GM18861 (cell line): Measurements from ENCODE around the gene LRBA.
"Not testable (repeated sequence)": the region's sequence is repeated elsewhere in the genome, so short reads cannot be mapped to it uniquely, and the experiment has no call there.

Experiments used
- ATAC-seq: cut with Tn5 transposase; IDR thresholded peaks from one replicate; pipeline ENCODE4 v1.9.1; 2021; ENCODE audit not compliant: unreplicated experiment

LRBA gene

DNA sequence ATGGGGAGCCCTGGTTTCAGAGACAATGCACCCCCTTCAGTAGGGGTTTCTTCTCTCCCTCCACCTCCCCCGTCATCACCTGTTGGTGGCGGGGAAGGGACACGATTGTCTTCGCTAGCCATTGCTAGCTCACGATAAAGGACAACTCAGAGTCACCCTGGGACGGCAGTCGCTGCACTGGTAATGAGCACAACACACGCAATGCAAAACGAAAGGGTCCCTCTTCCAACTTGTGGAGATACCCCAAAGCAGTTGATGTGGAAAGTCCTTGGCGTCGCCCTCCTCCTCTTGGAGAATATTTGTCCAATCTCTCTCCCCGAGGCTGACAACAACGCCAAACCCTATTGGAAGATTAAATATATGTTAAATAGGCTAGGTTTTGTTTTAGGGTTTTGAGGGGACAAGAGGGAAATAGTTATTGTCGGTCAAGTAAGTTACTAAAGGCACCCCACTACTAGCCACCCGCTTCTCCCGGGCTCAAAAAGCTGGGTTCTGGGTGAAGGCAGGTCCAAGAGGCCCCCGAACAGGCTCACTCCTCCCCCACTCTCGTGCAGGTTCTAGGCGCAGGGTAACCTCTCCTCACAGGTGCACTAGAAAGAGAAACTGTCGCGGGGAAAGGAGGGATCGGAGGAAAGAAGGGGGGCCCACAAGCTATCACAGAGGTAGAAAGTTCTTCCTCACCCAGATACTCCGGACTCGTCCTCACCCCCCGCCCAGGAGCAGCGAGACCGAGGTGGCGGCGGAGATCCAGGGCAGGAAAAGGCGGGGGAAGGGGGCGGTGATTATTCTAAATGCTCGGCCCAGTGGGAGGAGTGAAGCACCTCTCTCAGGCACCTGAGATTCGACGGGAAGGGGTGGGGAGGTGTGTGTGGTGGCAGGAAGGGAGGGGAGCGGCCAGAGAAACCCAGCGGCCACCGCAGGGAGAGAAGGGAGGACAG lies at the start of gene LRBA:
TSS of gene LRBA (minus strand) at position 764 of the 938 bp plus-strand sequence. CDS start at position 122, 642 bp downstream.
- ATAC-seq, result peak; percentile 38

DNA sequence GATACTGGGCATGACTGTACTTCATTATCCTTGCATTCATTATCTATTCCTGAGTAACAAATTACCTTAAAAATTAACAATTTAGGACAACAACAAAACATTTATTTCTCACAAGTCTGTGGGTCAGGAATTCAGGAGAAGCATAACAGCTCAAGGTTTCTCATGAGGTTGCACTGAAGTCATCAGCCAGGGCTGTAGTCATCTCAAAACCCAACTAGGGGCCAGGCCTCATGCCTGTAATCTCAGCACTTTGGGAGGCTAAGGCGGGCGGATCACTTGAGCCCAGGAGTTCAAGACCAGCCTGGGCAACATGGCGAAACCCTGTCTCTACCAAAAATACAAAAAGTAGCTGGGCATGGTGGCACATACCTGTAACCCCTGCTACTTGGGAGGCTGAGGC lies 48.1 kb upstream of the LRBA start:
- not testable (repeated sequence) for ATAC-seq

DNA sequence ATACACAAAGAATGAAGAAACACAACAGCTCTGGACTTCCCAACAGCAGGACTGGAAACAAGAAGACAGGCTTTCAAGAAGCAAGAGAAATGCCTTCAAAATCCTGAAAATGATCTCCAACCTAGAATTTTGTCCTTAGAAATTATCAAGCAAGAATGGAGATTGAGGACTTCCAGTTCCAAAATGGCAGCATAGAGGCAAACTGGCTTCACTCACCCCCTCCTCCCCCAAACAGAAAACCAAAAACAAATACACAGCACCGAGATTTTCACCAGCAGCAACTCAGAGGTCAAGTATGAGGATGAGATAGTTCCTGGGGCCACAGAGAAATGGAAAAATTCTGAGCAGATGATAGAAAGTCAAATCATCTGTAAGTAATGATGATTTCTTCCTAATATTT lies 40.5 kb upstream of the LRBA start:
- ATAC-seq, result no peak

DNA sequence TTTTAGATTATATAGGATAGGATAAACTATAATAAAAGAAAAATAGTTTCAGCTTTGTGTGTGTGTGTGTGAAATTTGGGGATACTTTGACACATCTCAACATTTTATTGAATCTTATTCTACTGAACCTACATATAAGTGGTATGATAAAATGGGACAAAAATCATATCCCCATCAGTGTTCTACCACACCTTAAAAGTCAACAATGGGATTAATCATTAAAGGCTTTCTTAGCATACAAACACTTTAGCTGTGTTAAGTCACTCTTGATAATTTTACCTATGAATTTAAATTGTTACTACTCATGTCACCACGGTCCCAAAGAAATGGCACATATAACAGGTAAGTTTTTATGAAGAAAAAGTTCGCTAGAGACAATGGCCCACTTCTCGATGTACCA lies 37.7 kb upstream of the LRBA start:
- ATAC-seq, result peak; percentile 15

DNA sequence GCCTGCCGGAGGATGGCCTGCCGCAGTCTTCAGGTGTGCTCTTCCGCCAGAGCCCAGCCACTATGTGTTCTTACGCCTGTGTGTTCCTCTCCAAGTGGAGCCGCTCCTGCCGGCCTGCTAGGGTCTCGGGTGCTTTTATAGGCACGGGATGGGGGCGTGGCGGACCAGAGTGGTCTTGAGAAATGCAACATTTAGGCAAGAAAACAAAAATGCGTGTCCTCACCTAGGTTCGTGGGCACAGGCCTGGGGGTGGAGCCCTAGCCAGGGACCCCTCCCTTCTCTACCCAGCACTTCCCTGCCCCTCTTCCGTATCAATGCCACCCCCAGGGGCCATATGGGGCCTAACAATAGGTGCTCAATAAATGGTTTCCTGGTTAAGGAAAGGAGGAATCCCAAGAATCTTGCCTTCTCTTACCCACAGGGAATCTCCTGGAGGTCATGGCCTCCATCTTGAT lies 34.4 kb upstream of the LRBA start:
- no peak for ATAC-seq

DNA sequence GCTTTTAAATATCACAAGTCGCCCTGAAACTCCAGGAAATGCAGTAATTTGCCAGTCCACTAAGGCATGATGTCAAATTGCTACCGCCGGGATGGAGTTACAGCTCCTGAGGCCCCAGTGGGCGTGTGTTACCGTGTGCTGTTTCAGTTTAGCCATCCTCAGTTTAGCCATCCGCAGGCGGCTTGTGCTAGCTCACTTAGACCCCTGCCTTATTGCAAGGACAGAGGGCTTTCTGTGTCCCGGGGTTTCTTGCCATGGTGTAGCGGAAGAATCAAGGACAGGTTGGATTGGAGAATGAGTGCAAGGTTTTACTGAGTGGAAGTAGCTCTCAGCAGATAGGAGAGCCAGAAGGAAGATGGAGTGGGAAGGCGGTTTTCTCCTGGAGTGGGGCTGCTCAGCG lies 33.8 kb upstream of the LRBA start:
- no peak for ATAC-seq

GRCh38 chr4:151046609-151047008 lies 31.5 kb upstream of the LRBA start:
- no peak for ATAC-seq

DNA sequence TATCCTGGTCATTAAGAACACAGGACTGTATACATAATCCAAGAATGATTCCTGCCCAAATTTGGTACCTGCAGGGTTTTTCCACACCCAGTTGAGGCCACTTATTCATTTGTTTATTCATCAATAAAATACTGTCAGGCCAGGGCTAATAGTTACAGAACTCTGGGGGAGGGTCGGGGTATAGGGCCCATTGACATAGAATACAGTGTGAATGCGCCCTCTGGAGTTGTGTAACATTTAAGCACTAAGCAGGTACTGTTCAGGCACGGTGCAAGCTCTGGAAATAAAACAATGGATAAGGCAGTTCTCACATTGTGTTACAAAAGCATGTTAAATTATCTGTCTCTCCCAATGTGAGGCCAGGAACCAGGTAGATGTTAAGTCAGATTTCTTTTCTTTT lies 30.8 kb upstream of the LRBA start:
- no peak for ATAC-seq

- ATAC-seq, result no peak
These were observed 28.9 kb upstream of the LRBA start for GRCh38 chr4:151043803-151044515.

DNA sequence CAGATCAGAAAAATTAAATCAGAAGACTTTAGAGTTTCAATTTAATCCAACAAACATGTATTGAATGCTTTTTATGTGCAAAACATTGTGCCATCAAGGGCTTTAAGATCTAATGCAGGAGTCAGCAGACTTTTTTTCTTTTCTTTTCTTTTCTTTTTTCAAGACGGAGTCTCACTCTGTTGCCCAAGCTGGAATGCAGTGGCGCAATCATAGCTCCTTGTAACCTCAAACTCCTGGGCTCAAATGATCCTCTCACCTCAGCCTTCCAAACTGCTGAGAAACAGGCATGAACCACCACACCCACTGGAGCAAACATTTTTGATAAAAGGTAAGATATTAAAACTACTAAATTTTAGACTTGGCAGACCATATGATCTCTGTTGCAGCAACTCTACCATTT lies 24.6 kb upstream of the LRBA start:
- no peak for ATAC-seq

DNA sequence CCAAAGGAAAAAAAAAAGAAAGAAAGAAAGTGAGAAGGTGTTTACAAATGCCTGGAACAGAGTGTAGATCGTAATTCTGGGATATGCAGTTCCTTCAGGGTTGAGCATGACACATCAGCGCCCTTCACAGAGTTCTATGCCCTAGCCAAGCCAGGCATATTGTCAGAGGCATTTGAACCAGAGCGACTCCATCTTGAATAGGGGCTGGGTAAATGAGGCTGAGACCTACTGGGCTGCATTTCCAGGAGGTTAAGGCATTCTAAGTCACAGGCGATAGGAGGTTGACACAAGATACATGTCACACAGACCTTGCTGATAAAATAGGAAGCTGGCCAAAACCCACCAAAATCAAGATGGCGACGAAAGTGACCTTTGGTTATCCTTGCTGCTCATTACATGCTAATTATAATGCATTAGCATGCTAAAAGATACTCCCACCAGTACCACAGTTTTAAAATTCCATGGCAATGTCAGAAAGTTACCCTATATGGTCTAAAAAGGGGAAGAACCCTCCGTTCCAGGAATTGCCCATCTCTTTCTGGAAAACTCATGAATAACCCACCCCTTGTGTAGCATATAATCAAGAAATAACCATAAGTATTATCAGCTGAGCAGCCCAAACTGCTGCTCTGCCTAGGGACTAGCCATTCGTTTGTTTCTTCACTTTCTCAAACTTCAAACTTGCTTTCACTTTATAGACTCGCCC lies 23.5 kb upstream of the LRBA start:
- no peak for ATAC-seq

GRCh38 chr4:151035911-151036310 lies 20.8 kb upstream of the LRBA start:
- no peak for ATAC-seq

DNA sequence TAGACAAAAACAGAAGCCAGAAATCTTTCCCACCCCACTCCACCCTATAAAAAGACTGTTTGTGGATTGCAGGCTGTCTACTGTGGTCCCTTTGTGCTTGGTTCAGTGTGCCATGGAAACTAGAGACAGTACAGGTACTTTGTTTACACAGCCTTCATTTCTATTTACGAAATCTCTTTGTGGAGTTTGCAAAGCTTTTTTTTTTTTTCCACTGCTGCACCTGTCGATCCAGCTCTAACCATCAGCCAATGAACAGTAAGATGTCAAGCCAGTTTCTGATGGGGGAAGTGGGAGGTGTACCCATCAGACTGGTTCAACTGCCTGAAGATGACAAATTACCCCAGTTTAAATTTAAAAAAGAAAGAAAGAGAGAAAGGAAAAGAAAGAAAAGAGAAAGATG lies 20.2 kb upstream of the LRBA start:
- ATAC-seq, result no peak

DNA sequence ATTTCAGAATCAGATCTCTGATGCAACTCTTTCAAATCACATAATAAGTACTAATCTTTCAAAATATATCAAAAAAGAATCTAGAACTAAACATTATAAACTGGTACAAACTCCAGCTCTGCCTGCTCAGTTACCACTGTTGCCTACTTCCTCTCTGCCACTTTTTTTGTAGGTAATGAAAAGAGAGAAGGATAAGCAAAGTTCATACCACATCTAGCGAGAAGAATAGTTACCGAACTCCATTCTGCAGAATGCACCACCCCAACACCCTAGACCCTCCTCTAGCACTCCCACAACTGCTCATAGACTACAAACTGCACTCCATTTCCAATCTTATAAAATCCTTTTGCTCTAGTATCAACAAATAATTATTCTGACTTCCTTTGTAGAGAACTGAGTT lies 19.7 kb upstream of the LRBA start:
- no peak for ATAC-seq

- ATAC-seq, result peak; percentile 53
These were observed 16.9 kb upstream of the LRBA start for GRCh38 chr4:151031831-151032605.

GRCh38 chr4:151029537-151029936 lies 14.5 kb upstream of the LRBA start:
- ATAC-seq, result no peak

DNA sequence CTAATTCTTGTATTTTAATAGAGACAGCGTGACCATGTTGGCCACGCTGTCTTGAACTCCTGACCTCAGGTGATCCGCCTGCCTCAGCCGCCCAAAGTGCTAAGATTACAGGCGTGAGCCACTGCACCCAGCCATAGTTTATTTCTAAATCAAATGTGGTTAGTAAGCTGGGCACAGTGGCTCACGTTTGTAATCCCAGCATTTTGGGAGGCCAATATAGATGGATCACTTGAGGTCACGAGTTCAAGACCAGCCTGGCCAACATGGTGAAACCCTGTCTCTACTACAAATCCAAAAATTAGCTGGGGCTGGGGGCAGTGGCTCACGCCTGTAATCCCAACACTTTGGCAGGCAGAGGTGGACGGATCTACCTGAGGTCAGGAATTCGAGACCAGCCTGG lies 13.9 kb upstream of the LRBA start:
- ATAC-seq, result not testable (repeated sequence)

DNA sequence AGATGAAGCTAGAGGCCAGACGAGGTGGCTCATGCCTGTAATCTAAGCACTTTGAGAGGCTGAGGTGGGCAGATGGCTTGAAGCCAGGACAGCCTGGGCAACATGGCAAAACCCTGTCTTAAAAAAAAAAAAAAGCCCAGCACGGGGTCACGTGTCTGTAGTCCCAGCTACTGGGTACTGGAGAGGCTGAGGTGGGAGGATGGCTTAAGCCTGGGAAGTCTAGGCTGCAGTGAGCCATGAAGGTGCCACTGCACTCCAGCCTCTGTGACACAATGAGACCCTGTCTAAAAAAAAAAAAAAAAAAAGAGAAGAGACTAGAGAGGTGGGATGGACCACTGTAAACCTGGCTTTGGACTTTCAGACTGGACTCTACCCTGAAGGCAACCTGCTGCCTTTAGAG lies 10.7 kb upstream of the LRBA start:
- no peak for ATAC-seq

GRCh38 chr4:151022586-151022985 lies 7.5 kb upstream of the LRBA start:
- ATAC-seq, result no peak

GRCh38 chr4:151021637-151022334 lies 6.7 kb upstream of the LRBA start:
- ATAC-seq, result no peak
